LoVo (cell line): Measurements from ENCODE around the gene MCU.
"Not testable (repeated sequence)": the region's sequence is repeated elsewhere in the genome, so short reads cannot be mapped to it uniquely, and the experiment has no call there.

Experiments
- DNase-seq: peaks from one replicate; pipeline ENCODE4 v3.0.0-alpha.2; 2016; ENCODE audit warnings: low spot score

Gene MCU

DNA sequence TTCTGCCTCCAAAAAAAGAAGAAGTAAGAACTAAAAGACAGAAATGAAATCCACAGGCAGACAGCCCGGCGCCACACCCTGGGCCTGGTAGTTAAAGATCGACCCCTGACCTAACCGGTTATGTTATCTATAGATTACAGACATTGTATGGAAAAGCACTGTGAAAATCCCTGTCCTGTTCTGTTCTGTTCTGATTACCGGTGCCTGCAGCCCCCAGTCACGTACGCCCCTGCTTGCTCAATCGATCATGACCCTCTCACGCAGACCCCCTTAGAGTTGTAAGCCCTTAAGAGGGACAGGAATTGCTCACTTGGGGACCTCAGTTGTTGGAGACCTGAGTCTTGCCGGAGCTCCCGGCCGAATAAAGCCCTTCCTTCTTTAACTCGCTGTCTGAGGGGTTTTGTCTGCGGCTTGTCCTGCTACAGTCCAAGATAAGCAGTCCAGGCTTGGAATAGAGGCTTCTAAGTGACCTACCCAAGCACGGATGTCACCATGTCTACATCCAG lies 212.1 kb downstream of the MCU start:
- DNase-seq = not testable (repeated sequence)

DNA sequence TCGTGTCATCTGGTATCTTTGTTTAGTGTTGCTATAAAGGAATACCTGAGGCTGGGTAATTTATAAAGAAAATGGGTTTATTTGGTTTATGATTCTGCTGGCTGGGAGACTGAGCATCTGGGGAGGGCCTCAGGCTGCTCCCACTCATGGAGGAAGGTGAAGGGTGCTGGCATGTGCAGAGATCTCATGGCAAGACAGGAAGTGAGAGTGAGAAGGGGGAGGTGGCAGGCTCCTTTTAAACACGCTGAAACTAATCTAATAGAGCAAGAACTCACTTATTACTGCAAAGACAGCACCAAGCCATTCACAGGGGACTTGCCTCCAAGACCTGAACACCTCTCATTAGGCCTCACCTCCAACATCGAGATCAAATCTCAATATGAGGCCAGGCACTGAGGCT lies 212.9 kb downstream of the MCU start:
- DNase-seq = no peak

DNA sequence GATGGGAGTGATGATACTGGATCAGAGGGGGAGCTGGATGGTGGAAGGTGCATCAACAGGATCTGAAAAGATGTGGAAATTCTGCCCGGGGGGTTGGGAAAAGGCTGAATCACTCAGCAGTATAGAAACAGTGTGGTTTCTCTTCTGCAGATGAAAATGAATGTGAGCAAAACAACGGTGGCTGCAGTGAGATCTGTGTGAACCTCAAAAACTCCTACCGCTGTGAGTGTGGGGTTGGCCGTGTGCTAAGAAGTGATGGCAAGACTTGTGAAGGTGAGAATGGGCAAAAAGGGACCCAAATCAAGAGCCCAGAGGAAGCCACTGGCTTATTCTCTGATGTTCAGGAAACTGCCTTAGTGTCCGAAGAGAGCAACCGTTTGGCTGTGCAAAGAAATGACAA lies 214.5 kb downstream of the MCU start:
- no peak for DNase-seq

DNA sequence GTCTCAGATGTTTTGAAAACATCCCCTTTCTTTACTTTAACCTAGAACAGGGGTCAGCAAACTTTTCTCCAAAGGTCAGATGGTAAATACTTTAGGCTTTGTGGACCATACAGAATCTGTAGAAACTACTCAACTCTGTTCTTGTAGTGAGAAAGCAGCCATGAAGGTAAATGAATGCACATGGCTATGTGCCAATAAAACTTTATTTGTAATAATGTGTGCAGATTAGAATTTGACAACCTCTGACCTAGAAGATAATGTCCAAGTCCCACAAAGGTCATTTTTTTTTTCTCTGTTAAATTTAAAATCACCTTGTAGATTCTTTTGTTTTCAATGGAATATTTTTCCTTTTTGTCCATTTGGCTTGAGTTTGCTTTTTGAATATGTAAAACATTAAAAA lies 218.8 kb downstream of the MCU start:
- DNase-seq = no peak

DNA sequence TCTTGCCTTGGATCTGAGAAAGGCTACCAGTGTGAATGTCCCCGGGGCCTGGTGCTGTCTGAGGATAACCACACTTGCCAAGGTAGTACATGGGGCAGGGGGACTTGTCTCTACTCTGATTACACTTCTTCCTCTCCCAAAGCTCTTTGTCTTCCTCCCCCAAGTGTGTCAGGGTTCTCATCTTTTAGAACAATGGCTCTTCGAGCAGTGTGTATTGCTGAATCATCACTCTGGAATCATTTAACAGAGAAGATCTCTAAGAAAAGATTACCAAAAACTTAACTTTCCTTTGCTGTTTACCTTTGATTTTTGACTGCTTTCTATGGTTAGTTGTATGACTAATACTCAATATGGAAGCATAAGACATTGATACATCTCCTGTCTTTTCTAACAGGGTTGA lies 219.8 kb downstream of the MCU start:
- no peak for DNase-seq

DNA sequence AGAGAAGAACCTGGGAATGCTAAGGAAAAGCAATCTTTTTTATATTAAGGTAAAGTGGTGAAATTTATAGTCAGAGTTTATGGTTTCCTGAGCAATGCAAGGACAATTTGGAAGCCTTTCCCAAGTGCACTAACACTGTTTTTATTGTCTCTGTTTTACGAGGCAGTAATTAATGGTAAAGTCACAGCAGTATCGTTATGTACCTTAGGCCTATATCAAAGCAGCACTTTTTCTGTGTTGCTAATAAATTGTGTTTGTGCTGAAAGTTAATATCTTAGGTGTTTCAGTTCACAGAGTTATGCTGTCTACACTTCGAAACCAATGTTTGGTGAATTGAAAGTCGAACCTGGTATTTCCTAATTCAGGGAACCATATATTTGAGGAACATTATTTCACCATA lies 220.8 kb downstream of the MCU start:
- DNase-seq = peak; percentile 6

DNA sequence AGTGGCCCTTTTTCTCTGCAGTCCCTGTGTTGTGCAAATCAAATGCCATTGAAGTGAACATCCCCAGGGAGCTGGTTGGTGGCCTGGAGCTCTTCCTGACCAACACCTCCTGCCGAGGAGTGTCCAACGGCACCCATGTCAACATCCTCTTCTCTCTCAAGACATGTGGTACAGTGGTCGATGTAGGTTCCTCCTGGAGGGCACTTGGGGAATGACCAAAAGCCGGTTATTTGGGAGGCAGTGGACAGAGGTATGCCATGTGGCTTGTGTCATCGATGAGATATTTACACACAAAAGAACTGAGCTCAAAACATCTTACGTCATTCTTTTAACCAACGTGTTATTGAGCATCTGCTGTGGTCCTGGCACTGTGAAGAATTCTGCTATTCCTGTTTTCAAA lies 221.3 kb downstream of the MCU start:
- DNase-seq = no peak

DNA sequence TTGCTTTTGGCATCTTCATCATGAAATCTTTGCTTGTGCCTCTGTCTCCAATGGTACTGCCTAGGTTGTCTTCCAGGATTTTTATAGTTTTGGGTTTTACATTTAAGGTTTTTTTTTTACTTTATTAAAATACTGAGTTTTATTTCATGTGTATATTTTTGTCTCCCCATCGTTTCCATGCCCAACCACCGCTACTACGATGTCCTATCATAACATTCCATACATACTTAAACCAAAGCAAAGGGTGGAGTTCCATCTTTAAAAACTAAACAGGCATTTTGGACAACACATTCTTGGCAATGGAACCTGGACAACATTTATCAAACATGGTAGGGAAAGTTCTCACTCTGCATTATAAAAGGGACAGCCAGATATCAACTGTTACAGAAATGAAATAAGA lies 225.3 kb downstream of the MCU start:
- DNase-seq = not testable (repeated sequence)

DNA sequence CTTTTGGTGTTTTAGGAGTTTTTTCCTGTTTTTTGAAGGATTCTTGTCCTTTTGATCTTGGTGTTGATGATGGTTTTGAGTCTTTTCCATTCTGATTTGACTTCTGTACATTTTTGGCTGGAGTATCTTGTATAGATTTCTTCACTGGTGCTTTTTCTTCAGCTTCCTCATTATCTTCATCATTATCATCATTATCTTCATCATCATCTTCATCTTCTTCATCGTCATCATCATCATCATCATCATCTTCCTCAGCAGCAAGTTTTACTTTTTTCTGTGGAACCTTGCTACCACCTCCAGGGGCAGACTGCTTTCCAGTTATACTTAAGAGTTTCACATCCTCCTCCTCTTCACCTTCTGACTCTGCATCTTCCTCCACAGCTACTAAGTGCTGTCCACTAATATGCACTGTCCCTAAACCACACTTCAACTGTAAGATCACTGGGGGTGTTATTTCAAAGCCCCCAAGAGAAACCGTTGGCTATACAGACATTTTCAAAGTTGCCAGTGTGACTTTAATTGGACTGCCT lies 225.9 kb downstream of the MCU start:
- not testable (repeated sequence) for DNase-seq

DNA sequence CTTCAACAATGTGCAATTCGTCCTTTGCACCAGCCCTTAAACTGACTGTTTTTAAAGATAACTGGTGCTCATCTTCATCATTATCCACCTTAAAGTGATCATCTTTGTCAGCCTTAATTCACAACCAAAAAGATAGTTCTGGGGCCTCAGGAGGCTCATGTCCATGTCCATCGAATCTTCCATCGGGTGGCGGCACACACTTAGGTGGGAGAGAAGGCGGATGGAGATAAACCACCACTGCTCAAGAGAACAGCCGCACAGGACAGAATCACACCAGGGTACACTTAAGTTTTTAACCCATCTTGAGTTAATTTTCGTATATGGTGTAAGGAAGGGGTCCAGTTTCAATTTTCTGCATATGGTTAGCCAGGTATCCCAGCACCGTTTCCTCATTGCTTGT lies 226.4 kb downstream of the MCU start:
- no peak for DNase-seq

DNA sequence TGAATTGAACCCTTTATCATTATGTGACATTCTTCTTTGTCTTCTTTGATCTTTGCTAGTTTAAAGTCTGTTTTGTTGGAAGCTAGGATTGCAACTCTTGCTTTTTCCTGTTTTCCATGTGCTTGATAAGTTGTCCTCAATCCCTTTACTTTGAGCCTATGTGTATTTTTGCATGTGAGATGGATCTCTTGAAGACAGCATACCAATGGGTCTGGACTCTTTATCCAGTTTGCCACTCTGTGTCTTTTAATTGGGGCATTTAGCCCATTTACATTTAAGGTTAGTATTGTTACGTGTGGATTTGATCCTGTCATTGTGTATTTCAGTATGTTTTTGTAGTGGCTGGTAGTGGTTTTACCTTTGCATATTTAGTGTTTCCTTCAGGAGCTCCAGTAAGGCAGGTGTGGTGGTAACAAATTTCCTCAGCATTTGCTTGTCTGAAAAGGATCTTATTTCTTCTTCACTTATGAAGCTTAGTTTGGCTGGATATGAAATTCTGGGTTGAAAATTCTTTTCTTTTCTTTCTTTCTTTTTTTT lies 229.3 kb downstream of the MCU start:
- not testable (repeated sequence) for DNase-seq

DNA sequence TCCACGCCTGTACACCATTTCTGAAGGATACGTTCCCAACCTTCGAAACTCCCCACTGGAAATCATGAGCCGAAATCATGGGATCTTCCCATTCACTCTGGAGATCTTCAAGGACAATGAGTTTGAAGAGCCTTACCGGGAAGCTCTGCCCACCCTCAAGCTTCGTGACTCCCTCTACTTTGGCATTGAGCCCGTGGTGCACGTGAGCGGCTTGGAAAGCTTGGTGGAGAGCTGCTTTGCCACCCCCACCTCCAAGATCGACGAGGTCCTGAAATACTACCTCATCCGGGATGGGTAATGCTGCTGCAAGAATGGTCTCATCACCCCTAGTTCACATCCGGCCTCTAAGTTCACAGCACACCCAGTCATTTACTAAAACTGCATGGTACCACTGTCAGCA lies 232.4 kb downstream of the MCU start:
- DNase-seq = no peak

DNA sequence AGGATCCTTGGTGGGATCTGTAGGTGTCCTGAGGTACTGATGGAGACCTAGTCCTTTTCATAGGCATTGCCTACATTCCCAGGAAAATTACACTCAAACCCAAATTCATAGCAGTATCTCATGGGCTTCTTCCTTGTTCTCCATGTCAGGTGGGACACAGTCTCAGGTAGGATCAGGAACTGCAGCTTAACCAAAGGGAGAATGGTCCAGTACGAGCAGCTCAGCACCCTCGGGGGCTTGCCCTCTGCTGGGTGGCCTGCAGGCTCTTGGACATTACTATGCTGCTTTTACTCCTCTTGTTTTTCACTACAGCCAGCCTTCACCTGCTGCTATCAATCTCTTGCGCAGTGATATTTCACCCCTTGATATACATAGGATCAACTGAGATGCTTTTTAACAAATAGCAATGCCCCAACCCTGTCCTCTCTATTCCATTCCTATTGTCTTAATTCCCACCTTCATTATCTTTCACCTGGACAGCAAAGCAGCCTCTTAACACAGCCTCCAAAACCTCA lies 234.1 kb downstream of the MCU start:
- DNase-seq = no peak

DNA sequence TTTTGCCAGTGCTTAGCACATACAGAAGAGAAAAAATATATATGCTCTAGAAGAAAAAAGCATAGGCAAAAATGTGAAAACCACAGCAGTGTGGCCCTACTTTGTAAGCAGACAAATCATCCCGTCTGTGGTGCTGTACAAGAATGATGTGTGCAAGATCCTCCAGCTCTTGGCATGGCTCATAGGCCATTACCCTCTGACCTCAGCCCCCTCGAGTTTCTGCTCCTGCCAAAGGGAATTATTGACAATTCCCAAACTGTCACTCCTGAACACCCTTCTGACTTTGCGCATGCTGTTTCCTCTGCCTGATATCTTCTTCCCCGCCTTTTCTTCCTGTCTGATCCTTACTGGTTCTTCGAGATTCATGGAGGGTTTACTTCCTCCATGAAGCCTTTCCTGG lies 235.5 kb downstream of the MCU start:
- no peak for DNase-seq

DNA sequence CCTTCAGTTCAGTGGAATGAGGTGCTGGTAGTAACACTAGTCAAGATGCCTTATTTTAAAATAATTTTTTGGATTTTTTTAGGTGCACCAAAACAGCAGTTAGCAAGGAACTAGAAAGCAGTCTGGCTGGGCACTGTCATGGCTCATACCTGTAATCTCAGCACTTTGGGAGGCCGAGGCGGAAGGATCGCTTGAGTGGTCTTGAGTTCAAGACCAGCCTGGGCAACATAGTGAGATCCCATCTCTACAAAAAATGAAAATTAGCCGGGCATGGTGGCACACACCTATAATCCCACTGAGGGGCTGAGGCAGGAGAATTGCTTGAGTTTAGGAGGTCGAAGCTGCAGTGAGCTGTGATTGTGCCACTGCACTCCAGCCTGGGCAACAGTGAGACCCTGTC lies 236.9 kb downstream of the MCU start:
- DNase-seq = no peak

DNA sequence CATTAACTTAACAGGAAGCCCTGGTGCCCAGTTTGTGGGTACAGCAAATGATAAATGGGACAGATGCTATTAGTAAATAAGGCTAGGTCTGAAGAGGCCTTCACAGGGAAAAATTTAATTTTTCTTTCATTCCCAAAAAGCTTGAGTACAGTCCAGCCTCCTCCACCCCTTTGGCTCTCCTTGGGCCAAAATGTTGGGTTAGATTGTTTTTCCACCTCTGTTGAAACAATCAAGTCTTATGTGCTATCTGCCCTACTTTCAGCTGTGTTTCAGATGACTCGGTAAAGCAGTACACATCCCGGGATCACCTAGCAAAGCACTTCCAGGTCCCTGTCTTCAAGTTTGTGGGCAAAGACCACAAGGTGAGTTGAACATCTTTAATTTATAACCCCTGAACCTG lies 238.3 kb downstream of the MCU start:
- DNase-seq = no peak

DNA sequence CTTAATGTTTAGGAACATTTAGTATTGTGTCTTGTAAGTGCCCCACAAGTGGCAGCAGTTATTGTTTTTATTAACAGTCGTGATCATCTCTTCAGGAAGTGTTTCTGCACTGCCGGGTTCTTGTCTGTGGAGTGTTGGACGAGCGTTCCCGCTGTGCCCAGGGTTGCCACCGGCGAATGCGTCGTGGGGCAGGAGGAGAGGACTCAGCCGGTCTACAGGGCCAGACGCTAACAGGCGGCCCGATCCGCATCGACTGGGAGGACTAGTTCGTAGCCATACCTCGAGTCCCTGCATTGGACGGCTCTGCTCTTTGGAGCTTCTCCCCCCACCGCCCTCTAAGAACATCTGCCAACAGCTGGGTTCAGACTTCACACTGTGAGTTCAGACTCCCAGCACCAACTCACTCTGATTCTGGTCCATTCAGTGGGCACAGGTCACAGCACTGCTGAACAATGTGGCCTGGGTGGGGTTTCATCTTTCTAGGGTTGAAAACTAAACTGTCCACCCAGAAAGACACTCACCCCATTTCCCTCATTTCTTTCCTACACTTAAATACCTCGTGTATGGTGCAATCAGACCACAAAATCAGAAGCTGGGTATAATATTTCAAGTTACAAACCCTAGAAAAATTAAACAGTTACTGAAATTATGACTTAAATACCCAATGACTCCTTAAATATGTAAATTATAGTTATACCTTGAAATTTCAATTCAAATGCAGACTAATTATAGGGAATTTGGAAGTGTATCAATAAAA lies 240.5 kb downstream of the MCU start:
- no peak for DNase-seq

DNA sequence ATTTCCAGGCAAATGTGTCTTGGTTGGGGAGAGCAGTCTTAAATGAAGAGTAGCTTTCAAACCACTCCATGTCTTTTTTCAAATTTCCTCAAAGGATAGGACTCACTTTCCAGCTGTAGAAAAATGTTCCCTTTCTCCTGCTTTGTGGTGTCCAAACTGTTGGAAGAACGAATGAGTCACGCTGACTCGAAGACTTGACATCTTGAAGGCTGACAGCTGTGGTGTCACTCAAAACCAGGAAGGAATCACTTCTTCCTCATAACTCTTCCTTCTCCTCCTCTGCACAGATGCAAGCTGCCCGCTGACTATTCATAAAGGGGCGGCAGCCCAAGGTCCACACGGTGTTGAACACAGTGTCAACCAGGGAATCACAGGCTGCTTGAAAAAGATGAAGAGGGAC lies 243.4 kb downstream of the MCU start:
- DNase-seq = no peak
